GM19455 (cell line): ENCODE results near the gene RAC2.

Experiments used
- ATAC-seq: cut with Tn5 transposase; IDR thresholded peaks from one replicate; pipeline ENCODE4 v1.9.1; 2021; ENCODE audit not compliant: unreplicated experiment

The RAC2 gene

DNA sequence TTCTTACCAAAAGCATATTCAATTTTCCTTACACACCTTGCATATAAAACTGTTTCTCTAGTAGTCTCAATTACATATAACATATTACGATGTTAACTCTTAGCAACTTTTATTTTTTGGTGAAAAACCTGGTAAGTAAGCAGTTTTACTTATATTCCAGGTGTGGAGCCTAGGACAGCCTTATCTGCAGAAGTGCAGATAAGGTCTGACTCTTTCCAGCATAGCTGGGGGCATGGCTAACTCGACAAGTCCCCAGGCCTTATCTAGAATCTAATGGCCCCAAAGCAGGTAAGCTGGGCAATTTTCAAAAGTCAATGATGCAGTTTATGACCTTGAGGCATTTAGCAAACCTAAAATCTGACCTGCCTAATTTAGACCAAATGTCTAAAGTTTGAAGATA lies 51.9 kb downstream of the RAC2 start:
- ATAC-seq: no peak

DNA sequence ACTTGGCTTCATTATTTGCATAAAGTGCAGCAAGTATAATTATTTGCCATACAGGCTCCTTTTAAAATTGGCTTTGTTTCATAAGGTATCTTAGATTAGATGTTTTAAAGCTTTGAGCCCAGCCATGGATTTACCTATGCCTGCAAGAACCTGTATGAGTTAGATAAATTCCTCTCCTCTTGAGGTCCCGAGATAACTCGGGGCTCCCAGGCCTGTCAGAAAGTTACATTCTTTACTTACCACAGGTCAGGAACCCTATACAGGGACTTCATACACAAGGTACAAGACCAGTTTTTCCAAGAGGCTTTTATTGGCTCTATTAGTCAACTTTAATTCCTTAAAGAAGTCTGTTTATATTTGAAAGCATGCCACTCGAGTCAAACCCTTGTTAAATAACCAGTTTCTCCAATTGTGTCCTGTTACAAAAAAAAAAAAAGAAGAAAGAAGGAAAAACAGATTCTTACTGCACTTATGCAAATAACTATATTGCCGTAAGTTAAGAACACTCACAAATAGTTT lies 53.7 kb downstream of the RAC2 start:
- ATAC-seq: no peak

GRCh38 chr22:37188901-37189466 lies 55.1 kb downstream of the RAC2 start:
- no peak for ATAC-seq

- ATAC-seq: no peak
Measured at GRCh38 chr22:37187891-37188761, 55.9 kb downstream of the RAC2 start, which contains the start of gene C1QTNF6. Gene C1QTNF6 (minus strand): TSS chr22:37188247. CDS start chr22:37188213, 34 bp downstream.

- no peak for ATAC-seq
Measured at GRCh38 chr22:37187552-37187890, 56.5 kb downstream of the RAC2 start.

DNA sequence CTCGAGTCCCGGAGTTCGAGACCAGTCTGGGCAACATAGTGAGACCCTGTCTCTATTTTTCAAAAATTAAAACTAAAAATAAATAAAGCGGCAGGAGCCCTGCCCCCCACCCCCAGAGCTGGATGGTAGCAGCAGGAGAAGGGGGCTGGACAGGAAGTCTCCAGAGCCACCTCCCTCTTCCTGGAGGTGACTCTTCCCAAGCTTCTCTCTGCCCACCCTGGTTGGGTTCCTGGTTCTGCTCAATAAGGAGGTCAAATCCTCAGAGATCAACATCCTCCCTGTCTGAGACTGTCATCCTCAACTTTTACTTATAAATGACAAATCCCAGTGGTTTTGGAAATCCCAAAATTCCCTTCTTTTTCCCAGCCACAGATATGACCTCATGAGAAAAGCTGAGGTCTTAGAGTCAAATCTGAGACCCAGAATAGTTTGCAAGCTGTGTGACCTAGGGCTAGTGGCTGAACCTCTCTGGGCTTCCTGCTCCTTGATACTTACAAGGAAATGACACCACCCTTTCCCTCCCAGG lies 57.0 kb downstream of the RAC2 start:
- ATAC-seq: no peak

GRCh38 chr22:37186228-37186996 lies 57.7 kb downstream of the RAC2 start:
- ATAC-seq: no peak

GRCh38 chr22:37185646-37186227 lies 58.3 kb downstream of the RAC2 start:
- no peak for ATAC-seq

GRCh38 chr22:37184816-37185541 lies 59.1 kb downstream of the RAC2 start:
- no peak for ATAC-seq

DNA sequence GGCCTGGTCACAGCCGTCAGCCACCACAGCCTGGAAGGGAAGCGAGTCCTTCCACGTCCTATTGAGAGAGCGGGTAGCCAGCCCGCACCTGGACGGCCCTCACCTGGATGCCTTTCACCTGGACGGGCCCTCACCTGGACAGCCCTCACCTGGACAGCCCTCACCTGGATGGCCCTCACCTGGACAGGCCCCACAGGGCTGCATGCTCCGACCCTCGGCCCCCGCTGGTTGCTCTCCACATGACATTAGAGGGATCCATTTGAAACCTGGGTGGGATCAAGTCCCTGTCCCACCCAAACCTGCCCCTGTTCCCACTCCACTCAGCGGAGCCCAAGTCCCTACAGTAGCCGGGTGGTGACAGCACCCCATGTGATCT lies 59.7 kb downstream of the RAC2 start:
- no peak for ATAC-seq

- ATAC-seq: no peak
Measured at GRCh38 chr22:37183432-37184379, 60.4 kb downstream of the RAC2 start.

DNA sequence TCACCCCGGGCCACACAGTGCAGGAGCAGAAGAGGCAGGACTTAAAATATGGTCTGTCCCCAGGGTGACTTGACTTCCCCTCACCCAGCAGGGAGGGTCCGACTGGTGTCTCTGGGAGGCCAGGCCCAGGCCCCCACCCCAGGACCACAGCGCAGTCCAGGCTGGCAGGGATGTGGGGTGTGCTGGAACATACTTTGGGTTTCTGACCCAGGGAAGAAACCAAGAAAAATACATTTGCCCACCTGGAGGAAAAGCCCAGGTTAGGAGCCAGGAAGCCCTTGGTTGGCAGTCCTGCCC lies 61.2 kb downstream of the RAC2 start:
- ATAC-seq: no peak

DNA sequence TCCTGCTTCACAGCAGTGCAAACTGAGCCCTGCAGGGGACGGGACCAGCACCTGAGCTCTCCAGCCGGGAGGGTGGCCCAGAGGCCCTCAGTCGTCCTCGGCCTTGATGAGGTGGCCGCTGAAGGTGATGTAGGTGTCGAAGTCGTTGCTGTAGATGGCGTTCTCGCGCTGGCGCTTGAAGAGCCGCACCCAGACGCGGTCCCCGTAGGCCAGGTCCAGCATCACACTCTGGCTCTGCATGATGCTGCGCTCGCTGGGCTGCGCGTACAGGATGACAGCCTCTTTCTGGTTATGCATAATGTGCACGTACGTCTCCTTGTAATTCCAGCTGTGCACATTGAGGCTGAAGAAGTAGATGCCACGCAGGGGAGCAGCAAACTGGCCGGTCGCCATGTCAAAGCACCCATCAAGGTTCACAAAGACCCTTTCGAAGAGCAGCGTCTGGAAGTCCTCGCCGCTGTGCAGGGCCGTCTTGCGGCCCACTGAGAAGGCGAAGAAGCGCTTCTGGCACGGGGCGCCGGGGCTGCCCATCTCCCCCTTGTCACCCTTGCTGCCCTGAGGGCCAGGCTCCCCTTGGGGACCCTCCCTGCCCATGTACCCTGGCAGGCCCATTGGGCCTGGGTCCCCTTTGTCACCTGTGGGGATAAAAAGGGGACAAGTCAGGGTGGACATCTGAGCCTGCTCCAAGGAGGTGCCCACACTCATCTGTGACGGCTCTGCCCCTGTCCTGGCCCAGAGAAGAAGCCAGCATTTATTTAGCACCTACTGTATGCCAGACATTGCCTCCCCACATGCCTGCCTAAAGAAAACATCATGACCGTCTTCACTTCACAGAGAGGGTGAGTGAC lies 61.7 kb downstream of the RAC2 start:
- ATAC-seq: no peak

DNA sequence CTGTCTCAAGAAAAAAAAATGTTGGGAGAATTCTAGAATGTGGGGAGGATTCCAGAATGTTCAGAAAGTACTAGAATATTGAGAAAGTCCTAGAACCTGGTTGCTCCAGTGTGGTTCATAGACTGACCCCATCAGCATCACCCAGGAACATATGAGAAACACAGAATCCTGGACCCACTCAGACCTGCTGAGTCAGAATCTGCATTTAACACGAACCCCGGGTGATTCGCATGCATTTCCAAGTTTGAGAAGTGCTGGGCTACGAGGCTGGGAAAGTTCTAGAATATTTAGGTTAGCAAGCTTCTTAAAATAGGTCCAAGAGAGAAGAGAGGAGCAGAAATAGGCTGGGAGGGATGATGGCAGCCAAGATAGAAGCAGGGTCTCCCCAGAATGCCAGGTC lies 62.4 kb downstream of the RAC2 start:
- ATAC-seq: no peak

GRCh38 chr22:37180531-37181231 lies 63.4 kb downstream of the RAC2 start:
- ATAC-seq: no peak

GRCh38 chr22:37179622-37180420 lies 64.2 kb downstream of the RAC2 start:
- no peak for ATAC-seq

DNA sequence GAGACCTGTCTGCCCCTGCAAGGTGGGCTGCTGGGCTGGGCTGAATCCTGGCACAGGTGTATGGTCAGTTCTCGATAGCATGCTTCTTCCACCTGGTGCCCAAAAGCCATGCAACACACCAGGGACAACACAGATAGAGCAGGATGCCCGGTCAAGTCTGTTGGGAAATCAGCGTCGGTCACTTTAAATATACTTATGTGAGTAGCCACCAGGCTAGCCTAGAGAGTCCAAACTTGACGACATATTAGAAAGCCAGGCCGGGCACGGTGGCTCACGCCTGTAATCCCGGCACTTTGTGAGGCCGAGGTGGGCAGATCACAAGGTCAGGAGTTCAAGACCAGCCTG lies 65.0 kb downstream of the RAC2 start:
- ATAC-seq: no peak
